GM19438 (cell line): ENCODE results near the gene NFIL3.

Experiments used
- ATAC-seq: cut with Tn5 transposase; IDR thresholded peaks from one replicate; pipeline ENCODE4 v1.9.1; 2021; ENCODE audit warnings: low read depth; ENCODE audit not compliant: unreplicated experiment

Gene NFIL3

DNA sequence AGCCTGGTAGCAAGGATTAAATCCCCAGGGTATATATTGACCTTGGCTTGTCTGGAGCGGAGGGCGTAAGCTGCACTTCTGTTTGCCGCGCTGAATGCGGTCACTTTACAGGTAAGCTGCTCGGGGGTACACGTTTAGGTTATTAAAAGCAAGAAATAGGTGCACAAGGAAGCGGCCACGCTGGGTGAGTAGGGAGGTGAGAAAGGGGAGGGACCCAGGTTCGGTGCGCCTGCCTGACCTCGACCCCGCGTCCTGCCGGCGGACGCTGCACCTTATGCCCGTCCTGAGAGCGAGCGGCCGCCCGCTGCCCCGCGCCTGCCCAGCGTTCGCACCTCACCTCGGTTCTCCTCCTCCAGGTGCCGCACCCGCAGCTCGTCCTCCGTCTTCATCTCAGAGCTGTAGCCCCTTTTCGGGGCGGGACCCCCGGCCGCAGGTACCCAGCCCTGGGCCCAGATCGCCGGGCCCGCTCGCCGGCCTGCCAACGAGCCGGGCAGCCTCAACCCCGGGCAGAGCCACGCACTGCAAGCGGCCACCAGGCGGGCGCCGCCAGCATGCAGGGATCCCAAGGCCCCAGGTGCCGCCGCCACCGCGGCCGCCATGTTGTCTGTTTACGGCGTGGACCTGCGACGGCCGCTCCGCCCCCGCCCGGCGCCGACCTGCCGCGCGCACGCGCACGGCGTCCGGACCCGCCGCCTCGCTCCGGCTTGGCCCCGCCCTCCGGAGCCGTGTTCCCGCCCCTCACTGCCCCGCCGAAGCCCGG, 62.2 kb downstream of the NFIL3 start, which contains the start of gene AUH:
Gene AUH (minus strand): TSS at position 628 of the 760 bp plus-strand sequence. CDS start 29 bp downstream, at position 599.
- peak; percentile 82 for ATAC-seq

DNA sequence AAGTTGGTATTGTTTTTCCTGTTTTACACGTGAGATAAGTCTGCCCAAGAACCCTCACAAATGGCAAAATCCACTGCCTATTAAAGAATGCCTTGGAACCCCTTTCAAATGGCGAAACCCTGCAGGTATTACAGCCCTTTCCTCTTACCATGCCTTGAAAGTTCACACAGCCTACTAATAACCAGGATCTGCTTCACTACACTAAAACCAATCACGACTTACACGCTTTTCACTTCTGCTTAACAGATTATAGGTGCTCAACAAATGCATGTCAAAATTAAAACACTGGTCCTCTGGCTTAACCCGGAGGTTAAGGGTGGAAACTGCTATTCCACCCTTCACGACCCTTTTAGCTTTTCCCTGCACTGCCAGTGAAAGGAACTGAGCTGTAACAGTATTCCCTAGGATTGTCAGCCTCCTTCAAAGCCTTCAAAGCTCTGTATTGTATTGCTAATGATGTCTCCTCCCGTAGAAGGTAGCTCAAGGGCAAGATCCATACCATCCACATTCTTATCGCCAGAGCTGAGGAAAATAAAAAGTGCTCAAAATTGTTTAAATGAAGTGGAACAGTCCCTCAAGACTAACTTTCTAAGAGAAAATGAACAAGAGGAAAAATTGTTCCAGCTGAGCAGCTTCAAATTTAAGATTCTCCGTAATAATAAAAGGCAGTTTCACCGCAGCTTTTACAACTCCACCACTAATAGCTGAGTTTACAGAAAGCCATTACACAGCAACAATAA, 62.9 kb downstream of the NFIL3 start:
- ATAC-seq, result no peak

GRCh38 chr9:91359734-91360470, 63.7 kb downstream of the NFIL3 start:
- ATAC-seq, result no peak

DNA sequence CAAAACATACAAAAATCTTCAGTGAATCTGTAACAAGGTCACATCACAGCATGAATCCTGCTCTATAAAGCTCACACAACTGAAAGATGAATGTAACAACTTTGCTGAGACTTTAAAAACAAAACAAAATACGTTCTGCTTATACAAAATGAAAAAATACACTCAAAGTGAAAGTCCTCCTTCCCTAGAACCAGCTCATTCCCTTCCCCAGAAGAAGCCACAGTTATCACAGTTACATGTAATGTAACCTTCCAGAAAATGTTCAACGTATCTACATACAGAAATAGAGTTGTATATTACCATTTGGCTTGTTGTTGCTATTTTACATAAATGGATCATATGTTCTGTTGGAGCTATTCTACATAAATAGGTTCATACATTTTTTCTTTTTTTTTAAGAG, 64.5 kb downstream of the NFIL3 start:
- no peak for ATAC-seq
